PFSK-1 (cell line): ENCODE results near the gene CD163L1.

Experiments
- FOXP2 ChIP-seq: optimal IDR thresholded peaks from 2 replicates; pipeline ENCODE3; 2011; ENCODE audit warnings: borderline replicate concordance, control low read depth, inconsistent platforms; ENCODE audit not compliant: insufficient read depth; ENCODE audit errors: extremely low read length, extremely low read depth
- POLR2AphosphoS5 ChIP-seq: IDR thresholded peaks from 2 replicates; pipeline ENCODE4 v1.6.1; 2012; ENCODE audit warnings: low read depth, mild to moderate bottlenecking, control low read depth, low read length, moderate library complexity
- SIN3A ChIP-seq: IDR thresholded peaks from 2 replicates; pipeline ENCODE4 v1.6.1; 2012; ENCODE audit warnings: mild to moderate bottlenecking, low read length, moderate library complexity, borderline replicate concordance; ENCODE audit not compliant: insufficient read depth
- TAF1 ChIP-seq: IDR thresholded peaks from 2 replicates; pipeline ENCODE4 v1.6.1; 2012; ENCODE audit warnings: low read length, control low read depth, borderline replicate concordance; ENCODE audit not compliant: insufficient read depth
- TF ChIP-seq, protein P1 (sequence below), 2 experiments: IDR thresholded peaks; 2 replicates each; pipeline versions ENCODE4 v1.6.1 to v1.8.0; 2011 to 2012; ENCODE audit warnings: low read depth in 2 of 2, low read length in 2 of 2, control low read depth in 1 of 2, inconsistent platforms in 1 of 2, mild to moderate bottlenecking in 1 of 2, moderate library complexity in 1 of 2; ENCODE audit not compliant: insufficient read depth in 1 of 2

CD163L1 gene

DNA sequence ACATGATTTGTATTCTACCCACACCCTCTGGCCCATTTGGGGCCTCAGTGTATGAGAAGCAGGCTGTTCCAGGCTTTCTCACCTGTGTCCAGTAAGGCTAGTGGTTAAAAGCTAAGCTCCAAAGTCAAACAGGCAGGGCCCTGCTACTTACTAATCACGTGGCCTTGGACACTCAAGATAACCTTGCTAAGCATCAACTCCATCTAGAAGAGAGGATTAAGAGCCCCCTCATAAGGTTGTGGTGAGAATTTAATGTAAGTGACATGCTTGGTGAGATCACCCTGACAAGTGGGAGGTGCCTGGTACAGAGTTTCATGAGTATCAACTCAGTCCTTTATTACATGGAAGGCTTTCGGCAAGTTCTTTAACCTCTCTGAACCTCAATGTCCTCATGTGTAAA lies 122.3 kb downstream of the CD163L1 start:
- no peak for TF ChIP-seq POLR2AphosphoS5

DNA sequence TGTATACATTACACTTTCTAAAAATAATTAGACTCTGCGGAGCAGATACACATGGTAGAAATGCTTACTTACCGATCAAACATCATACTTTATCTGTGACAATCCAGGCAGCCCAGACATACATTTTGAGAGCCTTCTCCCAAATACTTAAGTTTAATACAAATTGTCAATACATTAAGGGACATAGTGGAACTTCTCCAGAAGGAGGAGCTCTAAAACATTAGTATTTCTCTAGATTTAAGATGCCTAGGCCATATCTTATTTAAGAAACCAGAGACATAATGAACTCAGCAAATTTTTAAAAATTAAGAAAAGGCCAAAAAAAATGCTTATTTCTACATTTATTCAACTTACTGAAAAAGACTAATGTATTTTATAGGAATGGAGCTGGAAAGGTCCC lies 124.0 kb downstream of the CD163L1 start:
- no peak for TF ChIP-seq SIN3A
- TF ChIP-seq, protein P1, sequence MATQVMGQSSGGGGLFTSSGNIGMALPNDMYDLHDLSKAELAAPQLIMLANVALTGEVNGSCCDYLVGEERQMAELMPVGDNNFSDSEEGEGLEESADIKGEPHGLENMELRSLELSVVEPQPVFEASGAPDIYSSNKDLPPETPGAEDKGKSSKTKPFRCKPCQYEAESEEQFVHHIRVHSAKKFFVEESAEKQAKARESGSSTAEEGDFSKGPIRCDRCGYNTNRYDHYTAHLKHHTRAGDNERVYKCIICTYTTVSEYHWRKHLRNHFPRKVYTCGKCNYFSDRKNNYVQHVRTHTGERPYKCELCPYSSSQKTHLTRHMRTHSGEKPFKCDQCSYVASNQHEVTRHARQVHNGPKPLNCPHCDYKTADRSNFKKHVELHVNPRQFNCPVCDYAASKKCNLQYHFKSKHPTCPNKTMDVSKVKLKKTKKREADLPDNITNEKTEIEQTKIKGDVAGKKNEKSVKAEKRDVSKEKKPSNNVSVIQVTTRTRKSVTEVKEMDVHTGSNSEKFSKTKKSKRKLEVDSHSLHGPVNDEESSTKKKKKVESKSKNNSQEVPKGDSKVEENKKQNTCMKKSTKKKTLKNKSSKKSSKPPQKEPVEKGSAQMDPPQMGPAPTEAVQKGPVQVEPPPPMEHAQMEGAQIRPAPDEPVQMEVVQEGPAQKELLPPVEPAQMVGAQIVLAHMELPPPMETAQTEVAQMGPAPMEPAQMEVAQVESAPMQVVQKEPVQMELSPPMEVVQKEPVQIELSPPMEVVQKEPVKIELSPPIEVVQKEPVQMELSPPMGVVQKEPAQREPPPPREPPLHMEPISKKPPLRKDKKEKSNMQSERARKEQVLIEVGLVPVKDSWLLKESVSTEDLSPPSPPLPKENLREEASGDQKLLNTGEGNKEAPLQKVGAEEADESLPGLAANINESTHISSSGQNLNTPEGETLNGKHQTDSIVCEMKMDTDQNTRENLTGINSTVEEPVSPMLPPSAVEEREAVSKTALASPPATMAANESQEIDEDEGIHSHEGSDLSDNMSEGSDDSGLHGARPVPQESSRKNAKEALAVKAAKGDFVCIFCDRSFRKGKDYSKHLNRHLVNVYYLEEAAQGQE (IDR thresholded peaks at IDR 0.05; ENCODE audit: insufficient read depth in 1 of 2, low read depth in 2 of 2, low read length in 2 of 2), result no peak
- TF ChIP-seq TAF1, result no peak
- no peak for TF ChIP-seq POLR2AphosphoS5
- no peak for TF ChIP-seq FOXP2

DNA sequence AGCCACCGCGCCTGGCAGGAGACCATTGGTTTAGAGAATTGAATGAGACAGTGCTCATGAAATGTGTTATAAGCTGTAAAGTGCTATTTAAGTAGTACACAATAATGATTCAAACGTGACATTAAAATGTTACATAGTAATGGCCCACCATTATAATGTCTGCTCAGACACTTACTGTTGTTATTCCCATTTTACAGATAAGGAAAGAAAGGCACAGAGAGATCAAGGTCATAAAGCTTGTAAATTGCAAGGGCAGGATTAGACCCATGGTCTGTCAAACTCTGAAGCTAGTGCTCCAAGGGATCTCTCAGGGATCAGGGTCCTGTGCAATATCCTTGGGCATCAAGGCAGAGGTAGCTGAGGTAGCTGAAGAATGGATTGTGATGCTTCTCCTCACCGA lies 133.9 kb downstream of the CD163L1 start:
- TF ChIP-seq POLR2AphosphoS5 (no peak), FOXP2 (no peak), SIN3A (no peak), TAF1 (no peak)
- TF ChIP-seq, protein P1 (IDR thresholded peaks at IDR 0.05; ENCODE audit: insufficient read depth in 1 of 2, low read depth in 2 of 2, low read length in 2 of 2), result no peak
